Measurements from ENCODE around the gene ALKBH8. TPM values are rescaled to one million over a fixed set of nuclear protein-coding genes. Genes with fewer than 3 reads are reported as not detected.

The ALKBH8 gene
- total RNA-seq, 1 donor from 2014 or later, result 8.0 TPM

GRCh38 chr11:107561688-107562087 lies 3.8 kb downstream of the ALKBH8 start:
- peaks cover 13% of the 10 kb centered on the region for H3K36me3 ChIP-seq
- no peak for TF ChIP-seq CTCF (IDR thresholded peaks at IDR 0.05)
- intact Hi-C loops (cut with DNase I), result no loop called here
- H3K4me3 ChIP-seq, result no peak overlapping the region
- peaks cover 24% of the 10 kb centered on the region for H3K4me1 ChIP-seq
- no peaks in the 10 kb centered on the region for H3K9me3 ChIP-seq
- no peak for ATAC-seq
- H3K27ac ChIP-seq, result no peak overlapping the region
- no peak for DNase-seq
- H3K27me3 ChIP-seq, result no peaks in the 10 kb centered on the region

- Histone ChIP-seq H3K9me3 (no peaks in the 10 kb centered on the region), H3K27me3 (no peaks in the 10 kb centered on the region), H3K27ac (peak overlapping the region; percentile 2), H3K36me3 (peaks cover 29% of the 10 kb centered on the region), H3K4me3 (no peak overlapping the region), H3K4me1 (no peaks in the 10 kb centered on the region)
- DNase-seq, result no peak
- intact Hi-C loops (cut with DNase I), result no loop called here
- ATAC-seq, result peak; percentile 72
- no peak for TF ChIP-seq CTCF (IDR thresholded peaks at IDR 0.05)
Observed at GRCh38 chr11:107550304-107550703, 15.2 kb downstream of the ALKBH8 start.

- Histone ChIP-seq H3K27me3 (no peaks in the 10 kb centered on the region), H3K9me3 (no peaks in the 10 kb centered on the region), H3K27ac (peak overlapping the region; percentile 32), H3K4me1 (no peaks in the 10 kb centered on the region), H3K36me3 (peaks cover 31% of the 10 kb centered on the region), H3K4me3 (no peak overlapping the region)
- intact Hi-C loops (cut with DNase I), result no loop called here
- peak; percentile 14 for ATAC-seq
- TF ChIP-seq CTCF (IDR thresholded peaks at IDR 0.05), result no peak
- no peak for DNase-seq
Observed at GRCh38 chr11:107549954-107550285, 15.6 kb downstream of the ALKBH8 start.

- intact Hi-C loops (cut with DNase I), result no loop called here
- no peaks in the 10 kb centered on the region for H3K27me3 ChIP-seq
- peak; percentile 89 for ATAC-seq
- peaks cover 32% of the 10 kb centered on the region for H3K36me3 ChIP-seq
- H3K27ac ChIP-seq, result peak overlapping the region; percentile 32
- no peaks in the 10 kb centered on the region for H3K9me3 ChIP-seq
- DNase-seq, result no peak
- peak; percentile 84 for TF ChIP-seq CTCF (IDR thresholded peaks at IDR 0.05)
- H3K4me3 ChIP-seq, result no peak overlapping the region
- no peaks in the 10 kb centered on the region for H3K4me1 ChIP-seq
Observed at GRCh38 chr11:107549253-107549953, 16.1 kb downstream of the ALKBH8 start.

- H3K9me3 ChIP-seq, result no peaks in the 10 kb centered on the region
- H3K27me3 ChIP-seq, result no peaks in the 10 kb centered on the region
- no peak overlapping the region for H3K4me3 ChIP-seq
- intact Hi-C loops (cut with DNase I), result no loop called here
- no peak overlapping the region for H3K27ac ChIP-seq
- no peaks in the 10 kb centered on the region for H3K4me1 ChIP-seq
- ATAC-seq (no peak), DNase-seq (no peak)
- peaks cover 31% of the 10 kb centered on the region for H3K36me3 ChIP-seq
- no peak for TF ChIP-seq CTCF (IDR thresholded peaks at IDR 0.05)
Observed at GRCh38 chr11:107547961-107548360, 17.6 kb downstream of the ALKBH8 start.

- TF ChIP-seq CTCF (IDR thresholded peaks at IDR 0.05), result no peak
Observed at GRCh38 chr11:107545101-107545514, 20.4 kb downstream of the ALKBH8 start.

More at GRCh38 chr11:107545101-107545514, 20.4 kb downstream of the ALKBH8 start:
- no peaks in the 10 kb centered on the region for H3K9me3 ChIP-seq
- ATAC-seq (no peak), DNase-seq (no peak)
- intact Hi-C loops (cut with DNase I), result no loop called here
- no peaks in the 10 kb centered on the region for H3K27me3 ChIP-seq
- no peak overlapping the region for H3K27ac ChIP-seq
- peaks cover 14% of the 10 kb centered on the region for H3K36me3 ChIP-seq
- no peak overlapping the region for H3K4me3 ChIP-seq
- no peaks in the 10 kb centered on the region for H3K4me1 ChIP-seq

Data from upper lobe of right lung (tissue), 1 donor.